GM12878 (cell line): ENCODE data around the gene C12orf43. TPM values are rescaled to one million over a fixed set of nuclear protein-coding genes. Genes with fewer than 3 reads are reported as not detected.

ENCODE experiments used
- ATAC-seq: fragments of 200-7000 bp; cut with Tn5 transposase; 3 replicates; pipeline ENCODE4 v1.9.1; 2020; ENCODE audit warnings: mild to moderate bottlenecking, moderate library complexity
- BruUV-seq: library from RNA; stranded (reverse); fragments of 400-500 nt; replicated peaks from 2 replicates; lab custom pipeline; 2021; lab: Mats Ljungman, UMichigan
- CTCF ChIA-PET: fragments of 300-600 bp; sonication (Branson Sonifier 250); formaldehyde crosslinking; extraction: SDS; loops from one replicate; lab custom pipeline; 2021; ENCODE audit warnings: inconsistent platforms; lab: Yijun Ruan, JAX
- POLR2A ChIA-PET: fragments of 350-600 bp; formaldehyde crosslinking; extraction: SDS; loops from one replicate; lab custom pipeline; 2021; ENCODE audit warnings: inconsistent platforms; lab: Charles Lee
- RAD21 ChIA-PET: fragments of 300-600 bp; sonication (Branson Sonifier 250); formaldehyde crosslinking; loops from one replicate; lab custom pipeline; 2023; ENCODE audit warnings: antibody characterized with exemption; ENCODE audit not compliant: unreplicated experiment; lab: Charles Lee
- SMC1A ChIA-PET: fragments of 300-600 bp; sonication (Branson Sonifier 250); formaldehyde crosslinking; loops from one replicate; lab custom pipeline; 2023; ENCODE audit not compliant: unreplicated experiment, uncharacterized antibody; lab: Charles Lee
- DNase-seq: peaks from one replicate; pipeline ENCODE4 v3.0.0-alpha.2; 2011; ENCODE audit warnings: low read depth, low spot score
- FAIRE-seq: peaks from 3 replicates; lab custom pipeline; 2011; peaks lifted over from hg19 to GRCh38; lab: Jason Lieb, UNC
- H2AFZ ChIP-seq: 2 replicates; pipeline ENCODE4 v1.6.0; 2011; ENCODE audit warnings: low read depth, low read length, control low read depth; ENCODE audit not compliant: control insufficient read depth
- H3K27ac ChIP-seq: 2 replicates; pipeline ENCODE4 v1.5.1; 2011; ENCODE audit warnings: control low read depth; ENCODE audit not compliant: control insufficient read depth, insufficient read depth
- H3K27me3 ChIP-seq, 2 experiments: replicated peaks in 1 of 2; 2 replicates each; pipeline versions ENCODE4 v1.6.0 to v1.6.1; 2011; ENCODE audit warnings: low read length in 1 of 2; ENCODE audit not compliant: control insufficient read depth in 2 of 2, insufficient read depth in 2 of 2
- H3K36me3 ChIP-seq, 2 experiments: 2 replicates each; pipeline ENCODE4 v1.5.1; 2011; ENCODE audit warnings: low read length in 1 of 2; ENCODE audit not compliant: control insufficient read depth in 2 of 2, insufficient read depth in 2 of 2
- H3K4me1 ChIP-seq: 2 replicates; pipeline ENCODE4 v1.6.1; 2011; ENCODE audit warnings: mild to moderate bottlenecking, low read length, moderate library complexity, mixed read lengths; ENCODE audit not compliant: control insufficient read depth, insufficient read depth
- H3K4me2 ChIP-seq: 2 replicates; pipeline ENCODE4 v1.6.0; 2011; ENCODE audit warnings: control low read depth; ENCODE audit not compliant: control insufficient read depth, insufficient read depth
- H3K4me3 ChIP-seq: fragments of 200-600 bp; sonication (generic); 2 replicates; pipeline ENCODE4 v1.5.1; 2016
- H3K79me2 ChIP-seq: 2 replicates; pipeline ENCODE4 v1.6.0; 2011; ENCODE audit warnings: low read length; ENCODE audit not compliant: control insufficient read depth, insufficient read depth
- H3K9ac ChIP-seq: 2 replicates; pipeline ENCODE4 v1.8.0; 2011; ENCODE audit warnings: low read length, control low read depth, mixed read lengths; ENCODE audit not compliant: control insufficient read depth, insufficient read depth
- H3K9me3 ChIP-seq: replicated peaks from 3 replicates; pipeline ENCODE4 v1.5.1; 2011; ENCODE audit warnings: mild to moderate bottlenecking, low read length; ENCODE audit not compliant: control insufficient read depth, insufficient read depth
- H4K20me1 ChIP-seq: 2 replicates; pipeline ENCODE4 v1.6.0; 2011; ENCODE audit not compliant: control insufficient read depth, insufficient read depth
- BMI1 ChIP-seq: fragments of 450-650 bp; IDR thresholded peaks from 2 replicates; pipeline ENCODE4 v1.6.1; 2016; ENCODE audit warnings: mild to moderate bottlenecking, moderate library complexity, borderline replicate concordance
- CREB1 ChIP-seq: IDR thresholded peaks from 2 replicates; pipeline ENCODE4 v1.6.1; 2012; ENCODE audit warnings: low read depth, mild to moderate bottlenecking, inconsistent platforms
- DPF2 ChIP-seq: fragments of 450-650 bp; IDR thresholded peaks from 2 replicates; pipeline ENCODE4 v1.6.1; 2017; ENCODE audit warnings: mild to moderate bottlenecking
- EGR1 ChIP-seq, 2 experiments: IDR thresholded peaks; 1 replicate in 1 of 2; 2 replicates in 1 of 2; pipeline ENCODE4 v1.6.1; 2011 to 2012; ENCODE audit warnings: low read depth in 2 of 2, low read length in 2 of 2, borderline replicate concordance in 1 of 2, mild to moderate bottlenecking in 1 of 2, moderate library complexity in 1 of 2
- FOXM1 ChIP-seq: IDR thresholded peaks from 2 replicates; pipeline ENCODE4 v1.6.1; 2012; ENCODE audit warnings: low read depth, mild to moderate bottlenecking, inconsistent platforms, low read length, moderate library complexity
- MEF2B ChIP-seq: fragments of 450-650 bp; IDR thresholded peaks from 2 replicates; pipeline ENCODE4 v1.6.1; 2018; ENCODE audit warnings: mild to moderate bottlenecking, moderate library complexity; ENCODE audit not compliant: partially characterized antibody, poor library complexity, severe bottlenecking
- NR2F1 ChIP-seq: fragments of 450-650 bp; conservative IDR thresholded peaks from 2 replicates; pipeline ENCODE4 v1.6.1; 2017; ENCODE audit warnings: mild to moderate bottlenecking
- POLR2A ChIP-seq: IDR thresholded peaks from 2 replicates; pipeline ENCODE4 v1.6.1; 2011; ENCODE audit warnings: low read depth, mild to moderate bottlenecking, low read length
- STAT1 ChIP-seq: fragments of 450-650 bp; conservative IDR thresholded peaks from 2 replicates; pipeline ENCODE4 v1.6.1; 2014; ENCODE audit warnings: antibody characterized with exemption, mild to moderate bottlenecking
- WGBS: methylation state at CpG from one replicate; pipeline ENCODE4 v1.1.6; 2016; ENCODE audit warnings: low lambda C conversion rate; ENCODE audit not compliant: insufficient replicate concordance, insufficient coverage; ENCODE audit errors: missing lambda C conversion rate; 5-methylcytosine and 5-hydroxymethylcytosine counted together
- in situ Hi-C: fragments of 300-500 bp; cut with MboI; formaldehyde crosslinking; loops from 9 replicates; pipeline ENCODE4 v1.14.3; 2018; ENCODE audit warnings: mixed read lengths
- intact Hi-C: fragments of 100-400 bp; cut with micrococcal nuclease; formaldehyde crosslinking; loops from one replicate; pipeline ENCODE4 v1.14.2; 2022; ENCODE audit not compliant: unreplicated experiment
- polyA plus RNA-seq, 11 experiments: library from polyadenylated mRNA; depleted of rRNA in 4 of 11; unstranded in 6 of 11; stranded (reverse) in 5 of 11; fragments of >200 nt; fragmentation: Nextera tagmentation in 4 of 11; fragmentation: Illumina TruSeq in 1 of 11; extraction: Ambion mirVana in 4 of 11; extraction: Trizol in 1 of 11; gene quantifications; 1 replicate in 1 of 11; 2 replicates in 10 of 11; pipeline versions ENCODE4 v1.2.1 to v1.2.3, GENCODE V29; 2011 to 2016; ENCODE audit warnings: inconsistent platforms in 2 of 11, missing spikeins in 2 of 11, low read depth in 1 of 11
- total RNA-seq, 4 experiments: library from RNA; depleted of rRNA in 3 of 4; stranded (reverse); fragments of >200 nt in 3 of 4; fragmentation: Illumina TruSeq in 1 of 4; extraction: Trizol in 1 of 4; gene quantifications; 2 replicates each; pipeline versions ENCODE4 v1.2.1 to v1.2.3, GENCODE V29; 2013 to 2021
- TF ChIP-seq, protein P1 (sequence below): fragments of 450-650 bp; IDR thresholded peaks from 2 replicates; pipeline ENCODE4 v1.6.1; 2017; ENCODE audit warnings: low read depth, mild to moderate bottlenecking, moderate library complexity
- TF ChIP-seq, protein P2 (sequence below): fragments of 450-650 bp; formaldehyde crosslinking; IDR thresholded peaks from 2 replicates; pipeline ENCODE4 v1.5.0; 2022; ENCODE audit warnings: mild to moderate bottlenecking, missing genetic modification characterization

The C12orf43 gene
- total and polyA plus RNA-seq, 10 of the 15 experiments (the other 5 are each of a cell fraction or from before 2014, with no cell fraction given): 7.5 to 30.8 (median 21.3) TPM

DNA sequence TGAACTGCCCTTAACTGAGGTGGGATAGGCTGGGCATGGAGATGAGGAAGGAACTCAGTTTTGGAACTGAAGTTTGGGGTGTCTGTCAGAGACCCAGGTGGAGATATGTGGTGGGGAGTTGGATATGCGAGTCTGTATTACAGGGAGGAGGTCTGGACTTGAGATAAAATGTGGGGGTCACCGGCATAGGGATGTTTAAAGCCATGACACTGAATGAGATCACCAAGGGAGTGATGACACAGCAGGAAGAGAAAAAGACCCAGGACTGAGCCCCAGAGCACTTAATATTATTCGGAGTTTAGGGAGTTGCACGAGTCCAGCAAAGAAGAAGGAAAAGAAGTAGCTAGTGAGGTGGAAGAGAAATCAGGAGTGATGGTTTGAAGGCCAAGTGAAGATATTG lies 26.8 kb upstream of the C12orf43 start:
- Histone ChIP-seq H3K36me3 (no peaks in the 10 kb centered on the region), H3K9me3 (no peaks in the 10 kb centered on the region), H2AFZ (no peak overlapping the region), H4K20me1 (no peaks in the 10 kb centered on the region), H3K4me1 (peaks cover 6% of the 10 kb centered on the region), H3K4me3 (no peak overlapping the region), H3K4me2 (no peak overlapping the region), H3K27me3 (no peaks in the 10 kb centered on the region), H3K27ac (no peak overlapping the region), H3K9ac (no peak overlapping the region), H3K79me2 (peaks cover 2% of the 10 kb centered on the region)
- POLR2A ChIA-PET: no interaction called here
- SMC1A ChIA-PET: no interaction called here
- RAD21 ChIA-PET: no interaction called here
- CTCF ChIA-PET: no interaction called here
- DNase-seq (no peak), FAIRE-seq (no peak), ATAC-seq (no peak)
- no TSS peak for BruUV-seq
- 49% methylated on average over 4 of the region's 4 CpGs for WGBS
- TF ChIP-seq EGR1 (IDR thresholded peaks at IDR 0.05; ENCODE audit: borderline replicate concordance in 1 of 2, low read depth in 2 of 2, low read length in 2 of 2) (no peak), FOXM1 (no peak), BMI1 (no peak), MEF2B (no peak)
- in situ Hi-C loops (no loop called here), intact Hi-C loops (no loop called here)

DNA sequence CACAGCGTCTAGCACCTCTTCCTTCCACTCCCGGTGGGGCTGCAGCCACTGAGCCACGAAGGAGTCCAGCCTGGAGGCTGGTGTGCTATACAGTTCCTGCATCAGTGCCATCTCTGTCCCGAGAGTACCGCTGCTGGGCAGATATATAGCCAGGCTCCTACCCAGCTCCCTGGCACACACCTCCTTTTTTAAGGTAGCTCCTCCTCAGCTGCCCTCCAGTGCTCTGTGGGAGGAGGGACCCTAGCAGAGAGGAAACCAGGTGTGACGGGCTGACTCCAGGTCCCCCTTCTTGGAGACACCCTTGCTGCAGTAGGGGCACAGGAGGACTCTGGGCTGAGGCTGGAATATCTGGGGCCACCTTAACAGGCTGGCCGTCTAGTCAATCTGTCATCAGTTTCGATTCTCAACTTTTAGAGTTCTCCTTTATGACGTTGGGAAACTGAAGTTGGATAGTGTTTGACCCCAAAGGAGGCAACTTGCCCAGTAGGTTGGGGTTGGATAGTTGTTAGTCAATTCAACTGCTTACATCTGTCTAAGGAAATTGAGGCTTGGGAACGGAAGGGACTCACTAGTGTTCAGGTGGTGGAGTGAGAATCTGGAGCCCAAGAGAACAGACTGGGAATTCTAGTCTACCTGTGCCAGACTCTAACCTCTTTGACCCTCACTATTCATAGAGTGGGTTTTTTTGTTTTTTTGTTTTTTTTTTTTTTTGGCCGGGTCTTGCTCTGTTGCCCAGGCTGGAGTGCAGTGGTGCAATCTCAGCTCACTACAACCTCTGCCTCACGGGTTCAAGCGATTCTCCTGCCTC lies 22.8 kb upstream of the C12orf43 start, which contains the start of gene OASL:
OASL (minus strand) TSS at position 386 of the 808 bp plus-strand sequence; CDS start at position 111, 275 bp downstream.
- in situ Hi-C loops (no loop called here), intact Hi-C loops (no loop called here)
- Histone ChIP-seq H3K4me1 (peaks cover 16% of the 10 kb centered on the region), H3K9me3 (no peaks in the 10 kb centered on the region; the same call in 2 of the 3 replicates), H3K27ac (peak within 1 kb of the TSS; percentile 87), H3K36me3 (no peaks in the 10 kb centered on the region), H3K9ac (peak within 1 kb of the TSS; percentile 82), H2AFZ (peak within 1 kb of the TSS; percentile 99), H4K20me1 (no peaks in the 10 kb centered on the region), H3K4me2 (peak within 1 kb of the TSS; percentile 99), H3K4me3 (peak within 1 kb of the TSS; percentile 70), H3K27me3 (no peaks in the 10 kb centered on the region), H3K79me2 (peaks cover 2% of the 10 kb centered on the region)
- ChIA-PET SMC1A (interaction anchor here (1.0 to 1.7 kb wide), 3 partner anchors 21 to 33 kb away, joined by 3 to 7 read pairs (median 3); no protein-coding TSS in a partner anchor), RAD21 (interaction anchor here (1.1 to 1.7 kb wide), 2 partner anchors 21 to 22 kb away, joined by 4 to 6 read pairs; no protein-coding TSS in a partner anchor), POLR2A (interaction anchor here (0.6 kb wide), 2 partner anchors 20 to 62 kb away, joined by 3 to 7 read pairs; no protein-coding TSS in a partner anchor), CTCF (interaction anchor here (2.9 kb wide), 1 partner anchor 21 kb away, joined by 18 read pairs; no protein-coding TSS in a partner anchor)
- WGBS: 14% methylated on average over 12 of the region's 13 CpGs
- ATAC-seq (peak; percentile 94), FAIRE-seq (peak; percentile 98), DNase-seq (peak; percentile 63)
- no TSS peak for BruUV-seq
- TF ChIP-seq, protein P1, sequence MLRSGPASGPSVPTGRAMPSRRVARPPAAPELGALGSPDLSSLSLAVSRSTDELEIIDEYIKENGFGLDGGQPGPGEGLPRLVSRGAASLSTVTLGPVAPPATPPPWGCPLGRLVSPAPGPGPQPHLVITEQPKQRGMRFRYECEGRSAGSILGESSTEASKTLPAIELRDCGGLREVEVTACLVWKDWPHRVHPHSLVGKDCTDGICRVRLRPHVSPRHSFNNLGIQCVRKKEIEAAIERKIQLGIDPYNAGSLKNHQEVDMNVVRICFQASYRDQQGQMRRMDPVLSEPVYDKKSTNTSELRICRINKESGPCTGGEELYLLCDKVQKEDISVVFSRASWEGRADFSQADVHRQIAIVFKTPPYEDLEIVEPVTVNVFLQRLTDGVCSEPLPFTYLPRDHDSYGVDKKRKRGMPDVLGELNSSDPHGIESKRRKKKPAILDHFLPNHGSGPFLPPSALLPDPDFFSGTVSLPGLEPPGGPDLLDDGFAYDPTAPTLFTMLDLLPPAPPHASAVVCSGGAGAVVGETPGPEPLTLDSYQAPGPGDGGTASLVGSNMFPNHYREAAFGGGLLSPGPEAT: peak; percentile 99
- TF ChIP-seq STAT1 (peak; percentile 99), NR2F1 (peak; percentile 73), DPF2 (peak; percentile 64), CREB1 (peak; percentile 67), POLR2A (peak; percentile 90)
- TF ChIP-seq, protein P2, sequence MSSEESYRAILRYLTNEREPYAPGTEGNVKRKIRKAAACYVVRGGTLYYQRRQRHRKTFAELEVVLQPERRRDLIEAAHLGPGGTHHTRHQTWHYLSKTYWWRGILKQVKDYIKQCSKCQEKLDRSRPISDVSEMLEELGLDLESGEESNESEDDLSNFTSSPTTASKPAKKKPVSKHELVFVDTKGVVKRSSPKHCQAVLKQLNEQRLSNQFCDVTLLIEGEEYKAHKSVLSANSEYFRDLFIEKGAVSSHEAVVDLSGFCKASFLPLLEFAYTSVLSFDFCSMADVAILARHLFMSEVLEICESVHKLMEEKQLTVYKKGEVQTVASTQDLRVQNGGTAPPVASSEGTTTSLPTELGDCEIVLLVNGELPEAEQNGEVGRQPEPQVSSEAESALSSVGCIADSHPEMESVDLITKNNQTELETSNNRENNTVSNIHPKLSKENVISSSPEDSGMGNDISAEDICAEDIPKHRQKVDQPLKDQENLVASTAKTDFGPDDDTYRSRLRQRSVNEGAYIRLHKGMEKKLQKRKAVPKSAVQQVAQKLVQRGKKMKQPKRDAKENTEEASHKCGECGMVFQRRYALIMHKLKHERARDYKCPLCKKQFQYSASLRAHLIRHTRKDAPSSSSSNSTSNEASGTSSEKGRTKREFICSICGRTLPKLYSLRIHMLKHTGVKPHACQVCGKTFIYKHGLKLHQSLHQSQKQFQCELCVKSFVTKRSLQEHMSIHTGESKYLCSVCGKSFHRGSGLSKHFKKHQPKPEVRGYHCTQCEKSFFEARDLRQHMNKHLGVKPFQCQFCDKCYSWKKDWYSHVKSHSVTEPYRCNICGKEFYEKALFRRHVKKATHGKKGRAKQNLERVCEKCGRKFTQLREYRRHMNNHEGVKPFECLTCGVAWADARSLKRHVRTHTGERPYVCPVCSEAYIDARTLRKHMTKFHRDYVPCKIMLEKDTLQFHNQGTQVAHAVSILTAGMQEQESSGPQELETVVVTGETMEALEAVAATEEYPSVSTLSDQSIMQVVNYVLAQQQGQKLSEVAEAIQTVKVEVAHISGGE (CRISPR knock-in tag): no peak
